C4-2B (cell line): Measurements from ENCODE around the gene DTNA.

ENCODE experiments used
- H3K27ac ChIP-seq: fragments of 450-650 bp; 2 replicates; pipeline ENCODE4 v1.5.1; 2017
- CTCF ChIP-seq: fragments of 450-650 bp; conservative IDR thresholded peaks from 2 replicates; pipeline ENCODE4 v1.5.1; 2017; ENCODE audit warnings: mild to moderate bottlenecking
- ZFX ChIP-seq: fragments of 450-650 bp; IDR thresholded peaks from 2 replicates; pipeline ENCODE4 v1.6.1; 2017

DTNA gene

GRCh38 chr18:34696671-34697070 lies 13.4 kb upstream of the DTNA start:
- H3K27ac ChIP-seq = no peak overlapping the region
- TF ChIP-seq CTCF = no peak
- no peak for TF ChIP-seq ZFX

DNA sequence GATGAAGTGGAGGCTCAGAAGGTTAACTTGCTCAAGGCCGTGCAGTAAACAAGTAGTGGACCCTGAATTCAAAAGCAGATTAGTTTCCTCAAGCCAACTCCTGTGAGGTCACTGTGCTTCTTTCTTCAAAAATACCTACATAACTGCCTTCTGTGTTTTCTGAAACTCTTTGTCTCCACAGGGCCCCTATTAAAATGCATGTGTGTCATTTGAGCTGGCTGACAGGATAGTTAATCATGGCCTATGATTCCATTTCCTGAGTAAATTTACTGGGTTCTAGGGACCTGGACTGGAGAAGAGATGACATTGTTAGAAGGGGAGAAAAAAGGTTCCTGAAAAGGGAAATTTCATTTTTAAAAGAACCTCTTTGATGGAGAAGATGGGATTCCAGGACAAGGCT lies 12.9 kb upstream of the DTNA start:
- TF ChIP-seq ZFX = no peak
- TF ChIP-seq CTCF = no peak
- H3K27ac ChIP-seq = no peak overlapping the region

GRCh38 chr18:34697891-34698290 lies 12.2 kb upstream of the DTNA start:
- H3K27ac ChIP-seq = no peak overlapping the region
- TF ChIP-seq ZFX (no peak), CTCF (no peak)

DNA sequence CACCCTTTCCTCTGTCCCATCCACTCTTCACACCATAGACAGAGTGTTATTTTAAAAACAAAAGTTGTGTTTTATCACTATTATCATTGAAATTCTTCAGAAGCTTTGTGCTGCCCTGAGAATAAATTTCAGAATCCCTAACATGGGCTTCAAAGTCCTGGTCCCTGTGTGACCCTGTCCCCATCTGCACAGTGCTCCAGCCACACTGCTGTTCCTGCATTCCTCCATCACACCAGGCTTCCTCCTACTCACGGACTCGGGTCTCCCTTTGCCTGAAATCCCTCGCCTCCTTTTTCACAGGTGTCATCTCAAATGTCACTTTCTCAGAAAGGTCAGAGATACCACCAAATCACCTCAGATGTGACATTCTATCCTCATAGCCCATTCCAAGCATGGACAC lies 8.2 kb upstream of the DTNA start:
- TF ChIP-seq ZFX (no peak), CTCF (no peak)
- H3K27ac ChIP-seq = no peak overlapping the region

- no peak for TF ChIP-seq CTCF
- no peak for TF ChIP-seq ZFX
- H3K27ac ChIP-seq = no peak overlapping the region
These were observed 7.3 kb upstream of the DTNA start for GRCh38 chr18:34702814-34703213.

GRCh38 chr18:34704074-34704473 lies 6.0 kb upstream of the DTNA start:
- TF ChIP-seq ZFX (no peak), CTCF (no peak)
- H3K27ac ChIP-seq = no peak overlapping the region

DNA sequence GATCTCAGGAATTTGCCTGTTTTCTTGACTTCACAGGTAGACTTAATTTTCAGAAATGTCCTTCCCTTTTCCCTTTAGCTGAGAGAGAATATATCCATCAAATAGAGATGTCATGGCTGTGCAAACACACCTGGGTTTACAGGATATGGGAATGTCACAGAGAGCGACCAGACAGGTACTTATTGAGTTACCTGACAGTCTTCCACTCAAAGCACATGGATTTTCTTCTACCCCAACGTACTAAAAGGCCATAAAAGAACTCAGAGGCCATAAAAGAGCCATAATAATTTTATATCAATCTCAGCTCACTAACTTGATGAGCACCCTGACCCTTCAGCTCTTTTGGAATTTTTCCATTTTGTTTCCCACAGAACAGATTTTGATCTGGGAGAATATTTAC lies 5.3 kb upstream of the DTNA start:
- no peak for TF ChIP-seq CTCF
- no peak for TF ChIP-seq ZFX

More for the DNA sequence above, 5.3 kb upstream of the DTNA start:
- no peak overlapping the region for H3K27ac ChIP-seq
